Measurements from ENCODE around the gene SKAP2. TPM values are rescaled to one million over a fixed set of nuclear protein-coding genes. Genes with fewer than 3 reads are reported as not detected.

The SKAP2 gene
- total and polyA plus RNA-seq, 2 experiments from 2014 or later, result 2.5 to 4.4 TPM

GRCh38 chr7:26653430-26654399, 210.7 kb downstream of the SKAP2 start:
- Histone ChIP-seq H3K9me2 (ENCODE audit: insufficient read depth) (peaks cover 8% of the 10 kb centered on the region; the same call in 1 of the 2 replicates), H2AFZ (no peak overlapping the region), H3F3A (replicated peaks; ENCODE audit: low read depth) (0 out of 2 replicates have a peak, but pooled peaks cover 3% of the 10 kb centered on the region), H4K20me1 (replicated peaks; ENCODE audit: insufficient read depth) (no peaks in the 10 kb centered on the region), H3K27ac (ENCODE audit: low read depth) (no peak overlapping the region), H3K4me3 (no peak overlapping the region), H3K4me2 (peak overlapping the region; percentile 40; the same call in 1 of the 2 replicates), H3K4me1 (ENCODE audit: insufficient read depth) (peaks cover 62% of the 10 kb centered on the region), H3K27me3 (ENCODE audit: insufficient read depth) (no peaks in the 10 kb centered on the region), H3K79me2 (replicated peaks; ENCODE audit: insufficient read depth) (no peaks in the 10 kb centered on the region), H3K36me3 (ENCODE audit: insufficient read depth) (no peaks in the 10 kb centered on the region)
- Mint-ChIP-seq H3K27me3 (ENCODE audit: insufficient read depth, low read depth, poor library complexity) (peaks cover 2% of the 10 kb centered on the region), H3K4me1 (peaks cover 59% of the 10 kb centered on the region), H3K9me3 (no peaks in the 10 kb centered on the region), H3K4me3 (0 out of 3 replicates have a peak overlapping the region, but pooled peaks have one; percentile 5), H3K36me3 (ENCODE audit: low read depth) (no peaks in the 10 kb centered on the region), H3K27ac (peak overlapping the region; percentile 86)
- TF ChIP-seq EZH2 (IDR thresholded peaks at IDR 0.05; ENCODE audit: low read depth, unreplicated experiment) (no peak), ETS1 (IDR thresholded peaks at IDR 0.05) (no peak), STAT1 (IDR thresholded peaks at IDR 0.05; ENCODE audit: unreplicated experiment) (no peak)
- ATAC-seq (no peak), DNase-seq (ENCODE audit: low spot score) (no peak)

DNA sequence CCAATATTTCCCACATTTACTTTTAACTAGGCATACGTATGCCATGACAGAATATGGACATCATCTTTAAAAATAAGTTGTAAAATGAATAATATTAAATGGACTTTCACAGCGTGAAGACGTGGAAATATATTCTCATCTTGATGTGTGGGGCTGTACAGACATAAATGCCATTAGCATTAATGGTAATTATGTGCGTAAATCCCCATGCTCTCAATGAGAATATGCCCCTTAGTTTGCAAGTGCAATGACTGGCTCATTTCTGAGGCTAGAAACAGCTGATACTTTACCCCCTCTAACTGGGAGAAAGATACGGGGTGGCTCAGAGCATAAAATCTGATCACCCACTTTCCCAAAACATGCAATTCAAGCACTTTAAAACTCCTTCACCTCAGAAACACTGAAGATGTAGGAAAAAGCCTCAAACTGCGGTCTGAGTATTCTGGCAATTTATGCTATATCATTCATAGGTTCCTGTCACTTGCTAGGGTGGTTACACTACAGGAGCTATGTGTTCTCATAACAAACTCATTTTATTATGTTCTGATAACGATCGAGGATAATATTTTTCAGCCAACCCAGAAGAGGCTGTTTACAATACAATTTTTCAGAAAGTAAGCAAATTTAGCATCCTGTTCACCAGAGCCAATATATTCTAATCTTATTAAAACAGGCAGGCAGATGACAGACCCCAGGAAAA, 211.8 kb downstream of the SKAP2 start:
- no peak overlapping the region for H3K27ac Mint-ChIP-seq
- H4K20me1 ChIP-seq (replicated peaks; ENCODE audit: insufficient read depth), result no peaks in the 10 kb centered on the region
- no peaks in the 10 kb centered on the region for H3K36me3 Mint-ChIP-seq (ENCODE audit: low read depth)
- ATAC-seq (no peak), DNase-seq (ENCODE audit: low spot score) (no peak)
- H3K9me2 ChIP-seq (ENCODE audit: insufficient read depth), result peaks cover 8% of the 10 kb centered on the region; the same call in 1 of the 2 replicates
- H3K79me2 ChIP-seq (replicated peaks; ENCODE audit: insufficient read depth), result no peaks in the 10 kb centered on the region
- H3K27me3 Mint-ChIP-seq (ENCODE audit: insufficient read depth, low read depth, poor library complexity), result peaks cover 2% of the 10 kb centered on the region
- no peak overlapping the region for H3K4me3 Mint-ChIP-seq
- no peak overlapping the region for H2AFZ ChIP-seq
- no peak overlapping the region for H3K4me3 ChIP-seq
- no peaks in the 10 kb centered on the region for H3F3A ChIP-seq (replicated peaks; ENCODE audit: low read depth)
- TF ChIP-seq STAT1 (IDR thresholded peaks at IDR 0.05; ENCODE audit: unreplicated experiment) (no peak), POLR2AphosphoS5 (IDR thresholded peaks at IDR 0.05; ENCODE audit: low read depth) (no peak), JUNB (IDR thresholded peaks at IDR 0.05; ENCODE audit: unreplicated experiment) (no peak), EZH2 (IDR thresholded peaks at IDR 0.05; ENCODE audit: low read depth, unreplicated experiment) (no peak), ETS1 (IDR thresholded peaks at IDR 0.05) (no peak), CTCF (conservative IDR thresholded peaks at IDR 0.05; ENCODE audit: low read depth in 2 of 2) (no peak)
- TF ChIP-seq, protein P1, sequence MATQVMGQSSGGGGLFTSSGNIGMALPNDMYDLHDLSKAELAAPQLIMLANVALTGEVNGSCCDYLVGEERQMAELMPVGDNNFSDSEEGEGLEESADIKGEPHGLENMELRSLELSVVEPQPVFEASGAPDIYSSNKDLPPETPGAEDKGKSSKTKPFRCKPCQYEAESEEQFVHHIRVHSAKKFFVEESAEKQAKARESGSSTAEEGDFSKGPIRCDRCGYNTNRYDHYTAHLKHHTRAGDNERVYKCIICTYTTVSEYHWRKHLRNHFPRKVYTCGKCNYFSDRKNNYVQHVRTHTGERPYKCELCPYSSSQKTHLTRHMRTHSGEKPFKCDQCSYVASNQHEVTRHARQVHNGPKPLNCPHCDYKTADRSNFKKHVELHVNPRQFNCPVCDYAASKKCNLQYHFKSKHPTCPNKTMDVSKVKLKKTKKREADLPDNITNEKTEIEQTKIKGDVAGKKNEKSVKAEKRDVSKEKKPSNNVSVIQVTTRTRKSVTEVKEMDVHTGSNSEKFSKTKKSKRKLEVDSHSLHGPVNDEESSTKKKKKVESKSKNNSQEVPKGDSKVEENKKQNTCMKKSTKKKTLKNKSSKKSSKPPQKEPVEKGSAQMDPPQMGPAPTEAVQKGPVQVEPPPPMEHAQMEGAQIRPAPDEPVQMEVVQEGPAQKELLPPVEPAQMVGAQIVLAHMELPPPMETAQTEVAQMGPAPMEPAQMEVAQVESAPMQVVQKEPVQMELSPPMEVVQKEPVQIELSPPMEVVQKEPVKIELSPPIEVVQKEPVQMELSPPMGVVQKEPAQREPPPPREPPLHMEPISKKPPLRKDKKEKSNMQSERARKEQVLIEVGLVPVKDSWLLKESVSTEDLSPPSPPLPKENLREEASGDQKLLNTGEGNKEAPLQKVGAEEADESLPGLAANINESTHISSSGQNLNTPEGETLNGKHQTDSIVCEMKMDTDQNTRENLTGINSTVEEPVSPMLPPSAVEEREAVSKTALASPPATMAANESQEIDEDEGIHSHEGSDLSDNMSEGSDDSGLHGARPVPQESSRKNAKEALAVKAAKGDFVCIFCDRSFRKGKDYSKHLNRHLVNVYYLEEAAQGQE (IDR thresholded peaks at IDR 0.05; ENCODE audit: unreplicated experiment), result no peak
- H3K27me3 ChIP-seq (ENCODE audit: insufficient read depth), result no peaks in the 10 kb centered on the region
- H3K4me2 ChIP-seq, result no peak overlapping the region
- peaks cover 52% of the 10 kb centered on the region for H3K4me1 Mint-ChIP-seq
- no peaks in the 10 kb centered on the region for H3K36me3 ChIP-seq (ENCODE audit: insufficient read depth)
- no peak overlapping the region for H3K27ac ChIP-seq (ENCODE audit: low read depth)
- peaks cover 51% of the 10 kb centered on the region for H3K4me1 ChIP-seq (ENCODE audit: insufficient read depth)
- no peaks in the 10 kb centered on the region for H3K9me3 Mint-ChIP-seq

Measured in GM23338 (cell line).